Measurements from ENCODE around the gene NRROS.

The NRROS gene

DNA sequence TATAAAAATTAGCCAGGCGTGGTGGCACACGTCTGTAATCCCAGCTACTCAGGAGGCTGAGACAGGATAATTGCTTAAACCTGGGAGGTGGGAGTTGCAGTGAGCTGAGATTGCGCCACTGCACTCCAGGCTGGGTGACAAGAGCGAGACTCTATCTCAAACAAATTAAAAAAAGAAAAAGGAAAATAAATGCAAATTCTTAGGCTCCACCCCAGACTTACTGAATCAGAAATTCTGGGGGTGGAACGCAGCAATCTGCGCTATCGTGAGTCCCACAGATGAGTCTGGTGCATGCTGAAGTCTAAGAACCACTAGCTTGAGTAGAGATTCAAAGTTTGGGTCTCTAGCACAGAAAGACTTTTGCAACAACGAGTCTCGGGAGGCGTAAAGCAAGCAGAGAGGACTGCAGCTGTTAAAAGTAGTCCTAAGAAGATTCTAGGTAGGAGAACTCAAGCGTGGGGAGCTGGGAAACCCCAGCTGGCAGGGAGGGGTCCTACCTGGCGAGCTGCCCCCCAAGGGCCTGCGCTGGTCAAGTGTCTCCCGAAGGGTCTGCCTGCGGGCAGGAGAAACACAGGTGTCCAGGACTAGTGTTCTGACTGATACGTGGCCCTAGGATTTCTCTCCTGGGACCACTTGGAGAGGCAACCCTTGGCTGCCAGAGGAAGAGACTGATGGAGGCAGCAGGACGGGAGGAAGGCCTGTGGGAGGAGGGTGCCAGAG is 50.6 kb downstream of the NRROS start:
- DNase-seq: no peak

DNA sequence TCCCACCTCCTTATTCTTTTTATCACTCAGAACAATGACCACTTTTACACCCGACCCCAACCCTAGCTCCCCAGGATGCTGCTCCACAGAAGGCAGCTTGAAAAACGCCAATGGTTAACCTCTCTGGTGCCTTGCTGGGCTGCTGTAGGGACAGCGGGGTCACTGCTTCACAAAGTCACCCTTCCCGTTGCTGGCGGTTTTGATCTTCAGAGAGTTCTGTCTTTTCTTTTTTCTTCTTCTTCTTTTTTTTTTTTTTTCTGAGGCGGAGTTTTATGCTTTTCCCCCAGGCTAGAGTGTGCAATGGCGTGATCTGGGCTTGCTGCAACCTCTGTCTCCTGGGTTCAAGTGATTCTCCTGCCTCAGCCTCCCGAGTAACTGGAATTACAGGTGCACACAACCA is 51.9 kb downstream of the NRROS start:
- DNase-seq: no peak

DNA sequence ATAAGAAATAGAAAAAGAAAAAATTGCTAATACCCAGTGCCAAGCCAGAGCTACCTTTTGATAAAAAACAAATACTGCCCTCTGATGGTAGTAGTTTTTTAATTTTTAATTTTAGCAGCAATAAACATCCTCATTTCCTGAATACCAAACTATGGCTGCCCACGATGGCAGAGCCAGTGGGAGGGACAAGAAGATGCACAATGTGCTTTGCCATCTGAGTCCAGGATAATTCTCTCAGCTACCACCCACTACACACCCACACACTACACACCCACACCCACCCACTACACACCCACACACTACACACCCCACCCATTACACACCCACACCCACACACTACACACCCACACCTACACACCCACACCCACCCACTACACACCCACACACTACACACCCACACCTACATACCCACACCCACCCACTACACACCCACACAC is 54.7 kb downstream of the NRROS start:
- DNase-seq: no peak

DNA sequence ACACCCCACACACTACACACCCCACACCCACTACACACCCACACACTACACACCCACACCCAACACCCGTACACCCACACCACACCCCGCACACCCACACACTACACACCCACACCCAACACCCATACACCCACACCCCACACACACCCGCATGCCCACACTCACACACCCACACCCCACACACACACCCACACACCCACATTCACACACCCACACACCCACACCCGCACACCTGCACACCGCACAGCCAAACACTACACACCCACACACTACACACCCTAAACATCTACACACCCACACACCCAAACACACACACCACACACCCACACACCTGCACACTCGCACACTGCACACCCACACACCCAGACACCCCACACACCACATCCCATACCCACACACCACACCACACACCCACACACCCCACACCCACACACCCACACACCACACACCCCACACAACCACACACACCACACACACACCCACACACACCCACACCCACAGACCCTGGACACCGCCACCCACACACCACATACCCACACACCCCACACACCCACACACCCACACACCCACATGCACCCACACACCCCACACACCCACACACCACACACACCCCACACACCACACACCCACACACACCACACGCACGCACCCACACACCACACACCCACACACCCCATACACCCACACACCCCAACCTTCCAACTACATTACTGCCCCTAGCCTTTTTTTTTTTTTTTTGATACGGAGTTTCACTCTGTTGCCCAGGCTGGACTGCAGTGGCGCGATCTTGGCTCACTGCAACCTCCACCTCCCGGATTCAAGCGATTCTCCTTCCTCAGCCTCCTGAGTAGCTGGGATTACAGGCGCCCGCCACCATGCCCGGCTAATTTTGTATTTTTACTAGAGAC is 55.7 kb downstream of the NRROS start:
- peak; percentile 67 for DNase-seq

DNA sequence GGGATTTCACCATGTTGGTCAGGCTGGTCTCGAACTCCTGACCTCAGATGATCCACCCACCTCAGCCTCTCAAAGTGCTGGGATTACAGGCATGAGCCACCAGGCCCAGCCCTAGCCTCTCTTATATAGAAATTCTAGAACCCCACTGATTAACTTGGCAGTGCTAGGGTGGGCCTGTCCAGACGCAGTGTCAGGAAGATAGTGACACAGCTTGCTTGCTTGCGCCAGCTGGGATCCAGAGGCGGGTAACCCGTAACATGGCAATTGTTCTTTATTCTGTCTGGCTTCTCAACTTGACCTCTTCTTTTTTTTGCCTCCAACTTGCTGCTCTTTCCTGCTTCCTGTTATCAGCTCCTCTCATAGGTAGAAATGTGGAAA is 56.3 kb downstream of the NRROS start:
- DNase-seq: no peak

DNA sequence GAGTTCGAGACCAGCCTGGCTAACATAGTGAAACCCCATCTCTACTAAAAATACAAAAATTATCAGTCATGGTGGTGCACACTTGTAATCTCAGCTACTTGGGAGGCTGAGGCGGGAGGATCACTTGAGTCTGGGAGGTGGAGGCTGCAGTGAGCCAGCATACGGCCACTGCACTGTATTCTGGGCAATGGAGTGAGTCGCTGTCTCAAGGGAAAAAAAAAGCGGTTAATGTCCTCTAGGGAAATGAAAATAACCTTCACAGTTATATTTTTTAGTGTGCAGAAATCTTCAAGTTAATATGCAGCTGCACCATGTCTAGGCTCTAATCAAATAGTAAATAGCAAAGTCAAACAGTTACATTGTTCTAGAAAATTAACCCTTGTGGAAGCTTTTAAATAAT is 57.8 kb downstream of the NRROS start:
- no peak for DNase-seq

DNA sequence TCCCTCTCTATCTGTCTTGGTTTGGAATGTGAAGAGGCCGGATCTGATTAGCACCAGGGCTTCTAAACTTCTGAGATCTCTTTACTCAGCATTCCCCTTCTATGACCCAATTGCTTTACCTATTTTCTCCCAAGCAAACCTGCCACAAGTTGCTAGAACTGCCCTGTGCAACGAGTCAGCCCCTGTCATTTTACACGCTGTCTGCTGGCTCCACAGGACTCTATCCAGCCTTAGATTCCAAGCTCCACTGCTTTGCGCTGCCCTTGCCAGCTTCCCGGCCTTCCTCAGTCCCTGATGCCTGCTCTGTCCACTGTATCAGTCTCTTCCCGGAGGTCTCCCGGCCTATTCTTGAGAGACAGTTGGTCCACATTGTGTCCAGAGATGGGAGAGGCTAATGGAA is 60.3 kb downstream of the NRROS start:
- DNase-seq: no peak

DNA sequence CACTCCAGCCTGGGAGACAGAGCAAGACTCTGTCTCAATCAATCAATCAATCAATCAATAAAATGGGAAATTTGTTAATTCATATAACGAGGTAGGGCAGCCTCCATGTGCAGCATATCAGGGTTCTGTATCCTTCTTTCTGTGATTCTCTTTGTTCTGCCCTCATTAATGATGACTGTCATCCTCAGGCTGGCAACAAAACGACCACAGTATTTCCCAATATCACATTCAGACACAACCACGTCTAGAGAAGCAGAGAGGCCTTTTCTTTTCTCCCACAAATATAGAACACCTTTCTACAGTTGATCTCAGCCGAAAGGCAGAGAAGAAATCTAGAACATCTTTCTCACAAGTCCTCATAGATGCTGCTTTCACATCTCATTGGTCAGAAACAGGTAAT is 61.3 kb downstream of the NRROS start:
- no peak for DNase-seq

DNA sequence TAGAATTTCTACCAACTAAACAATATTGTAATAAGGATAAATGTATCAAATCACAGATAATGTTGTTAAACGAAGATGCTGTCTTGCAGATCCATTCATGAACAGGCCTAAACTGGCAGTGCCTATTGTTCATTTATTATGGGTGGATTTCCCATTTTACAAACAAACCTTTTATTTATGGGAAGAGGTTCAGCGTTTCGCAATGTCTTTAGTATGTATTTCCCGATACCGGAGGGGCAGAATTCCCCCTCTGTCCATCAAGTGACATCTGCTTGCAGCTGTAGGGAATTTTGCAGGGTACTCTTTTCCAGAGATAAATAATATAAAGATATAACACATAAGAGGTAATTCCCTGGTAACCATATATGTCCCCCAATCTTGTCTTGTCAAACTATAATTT is 66.8 kb downstream of the NRROS start:
- DNase-seq: no peak

DNA sequence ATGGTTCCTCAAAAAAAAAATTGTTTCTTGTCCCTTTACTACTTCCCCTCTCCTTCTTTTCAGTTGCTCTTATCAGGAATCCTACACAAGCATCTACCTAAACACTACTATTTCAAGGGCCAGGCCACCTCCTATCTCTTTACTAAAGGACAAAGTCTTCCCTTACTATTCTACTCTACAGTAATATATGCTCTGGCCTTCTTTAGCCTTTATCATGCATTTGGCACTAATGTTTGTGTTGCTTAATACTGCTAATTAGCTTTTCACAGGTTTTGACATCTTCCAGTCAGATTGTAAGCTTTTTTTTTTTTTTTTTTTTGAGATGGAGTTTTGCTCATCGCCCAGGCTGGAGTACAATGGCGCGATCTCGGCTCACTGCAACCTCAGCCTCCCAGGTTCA is 67.2 kb downstream of the NRROS start:
- DNase-seq: no peak

DNA sequence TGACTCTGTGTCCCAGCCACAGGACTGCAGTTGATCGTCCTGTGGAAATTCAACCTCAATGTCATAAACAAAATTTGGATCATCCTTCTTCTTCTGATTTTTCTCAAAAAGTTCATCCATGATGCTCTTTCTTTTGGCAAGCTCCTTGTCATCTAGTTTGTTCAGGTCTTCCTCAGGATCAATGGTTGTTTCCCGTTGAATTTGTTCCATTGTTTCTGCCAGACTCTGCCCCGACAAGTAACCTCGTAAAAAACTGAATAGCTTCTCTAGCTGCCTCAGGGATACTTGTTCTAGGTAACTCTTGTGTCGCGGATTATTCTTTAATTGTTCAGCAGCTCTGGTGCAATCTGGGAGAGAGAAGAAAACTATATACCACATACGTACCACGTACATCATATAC is 68.1 kb downstream of the NRROS start:
- DNase-seq: no peak

DNA sequence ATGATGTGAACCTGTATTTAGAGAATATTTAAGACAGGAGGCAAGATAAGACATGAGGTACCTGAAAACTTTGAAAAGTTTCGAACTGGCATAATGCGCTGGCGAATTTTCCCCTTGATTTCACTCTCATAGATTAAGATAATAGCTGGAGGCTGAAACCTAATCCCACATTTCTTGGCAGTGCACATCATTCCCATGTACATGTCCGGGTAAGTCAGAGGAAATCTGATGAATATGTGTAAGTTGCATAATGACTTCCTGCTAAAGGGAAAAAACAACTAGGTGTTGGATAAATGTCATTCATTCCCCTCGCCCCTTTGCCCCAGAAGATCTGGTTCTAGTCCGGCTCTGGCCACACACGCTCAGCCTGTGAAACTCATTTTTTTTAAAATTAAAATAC is 69.0 kb downstream of the NRROS start:
- DNase-seq: no peak

All from activated effector memory CD4-positive, alpha-beta T cell treated with anti-CD3 and anti-CD28 coated beads, Interleukin-2, amount 50 U/mL, for 16 hours (primary cell).